Measurements from ENCODE around the gene TSPAN16. TPM values are rescaled to one million over a fixed set of nuclear protein-coding genes. Genes with fewer than 3 reads are reported as not detected.

The TSPAN16 gene
- total RNA-seq, 1 experiment from 2014 or later, result not detected

DNA sequence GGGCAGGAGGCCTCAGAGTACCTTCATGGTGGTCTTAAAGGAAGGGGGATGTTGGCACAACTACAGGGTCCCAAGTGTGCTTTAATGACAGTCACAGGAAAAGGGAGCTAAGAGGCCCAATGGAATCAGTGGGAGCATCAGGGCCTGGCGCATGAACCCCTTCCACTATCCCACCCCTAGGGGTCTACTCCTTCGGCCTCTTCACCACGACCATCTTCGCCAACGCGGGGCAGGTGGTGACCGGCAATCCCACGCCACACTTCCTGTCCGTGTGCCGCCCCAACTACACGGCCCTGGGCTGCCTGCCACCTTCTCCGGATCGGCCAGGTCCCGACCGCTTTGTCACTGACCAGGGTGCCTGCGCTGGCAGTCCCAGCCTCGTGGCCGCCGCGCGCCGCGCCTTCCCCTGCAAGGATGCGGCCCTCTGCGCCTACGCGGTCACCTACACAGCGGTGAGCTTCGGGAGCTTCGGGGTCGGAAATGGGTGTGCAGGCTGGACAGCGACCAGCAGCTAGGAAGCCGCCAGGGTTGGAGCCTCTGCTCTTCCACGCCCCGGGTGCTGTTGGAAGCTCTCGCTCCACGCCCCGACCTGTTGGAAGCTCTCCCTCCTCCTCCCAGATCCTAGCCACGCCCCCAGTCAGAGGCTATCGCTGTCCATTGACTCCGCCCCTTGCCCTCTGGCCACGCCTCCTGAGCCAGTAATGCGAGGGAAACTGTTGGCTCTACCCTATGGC lies 65.2 kb downstream of the TSPAN16 start:
- Mint-ChIP-seq H3K27ac (ENCODE audit: unreplicated experiment) (no peak overlapping the region), H3K9me3 (ENCODE audit: low read depth, unreplicated experiment) (no peaks in the 10 kb centered on the region), H3K36me3 (ENCODE audit: insufficient read depth, unreplicated experiment) (peaks cover 11% of the 10 kb centered on the region), H3K4me1 (ENCODE audit: low read depth, unreplicated experiment) (peaks cover 1% of the 10 kb centered on the region), H3K4me3 (ENCODE audit: low read depth, unreplicated experiment) (no peak overlapping the region), H3K27me3 (ENCODE audit: unreplicated experiment) (peaks cover 27% of the 10 kb centered on the region)
- no peak for DNase-seq
- no peak for TF ChIP-seq CTCF (IDR thresholded peaks at IDR 0.05; ENCODE audit: unreplicated experiment)
- CTCF ChIA-PET, result interaction anchor here (0.6 kb wide), 1 partner anchor 20 kb away, joined by 3 read pairs; no protein-coding TSS in a partner anchor
- no TSS peak for BruUV-seq (replicated peaks)
- intact Hi-C loops (cut with micrococcal nuclease; ENCODE audit: unreplicated experiment), result no loop called here

- H3K36me3 Mint-ChIP-seq (ENCODE audit: insufficient read depth, unreplicated experiment), result peaks cover 11% of the 10 kb centered on the region
- intact Hi-C loops (cut with micrococcal nuclease; ENCODE audit: unreplicated experiment), result no loop called here
- H3K27ac Mint-ChIP-seq (ENCODE audit: unreplicated experiment), result no peak overlapping the region
- no peaks in the 10 kb centered on the region for H3K4me1 Mint-ChIP-seq (ENCODE audit: low read depth, unreplicated experiment)
- H3K4me3 Mint-ChIP-seq (ENCODE audit: low read depth, unreplicated experiment), result no peak overlapping the region
- DNase-seq, result no peak
- BruUV-seq (replicated peaks), result no TSS peak
- no peaks in the 10 kb centered on the region for H3K9me3 Mint-ChIP-seq (ENCODE audit: low read depth, unreplicated experiment)
- no peak for TF ChIP-seq CTCF (IDR thresholded peaks at IDR 0.05; ENCODE audit: unreplicated experiment)
- H3K27me3 Mint-ChIP-seq (ENCODE audit: unreplicated experiment), result peaks cover 24% of the 10 kb centered on the region
- CTCF ChIA-PET, result interaction anchor here (0.6 kb wide), 1 partner anchor 19 kb away, joined by 3 read pairs; no protein-coding TSS in a partner anchor
Measured at GRCh38 chr19:11361771-11362731, 66.1 kb downstream of the TSPAN16 start.

GRCh38 chr19:11363881-11364280 lies 67.9 kb downstream of the TSPAN16 start:
- Mint-ChIP-seq H3K4me3 (ENCODE audit: low read depth, unreplicated experiment) (no peak overlapping the region), H3K27ac (ENCODE audit: unreplicated experiment) (no peak overlapping the region), H3K4me1 (ENCODE audit: low read depth, unreplicated experiment) (no peaks in the 10 kb centered on the region), H3K9me3 (ENCODE audit: low read depth, unreplicated experiment) (no peaks in the 10 kb centered on the region), H3K36me3 (ENCODE audit: insufficient read depth, unreplicated experiment) (peaks cover 11% of the 10 kb centered on the region), H3K27me3 (ENCODE audit: unreplicated experiment) (peaks cover 11% of the 10 kb centered on the region)
- DNase-seq, result no peak
- intact Hi-C loops (cut with micrococcal nuclease; ENCODE audit: unreplicated experiment), result no loop called here
- TF ChIP-seq CTCF (IDR thresholded peaks at IDR 0.05; ENCODE audit: unreplicated experiment), result no peak
- BruUV-seq (replicated peaks), result no TSS peak
- CTCF ChIA-PET, result no interaction called here

DNA sequence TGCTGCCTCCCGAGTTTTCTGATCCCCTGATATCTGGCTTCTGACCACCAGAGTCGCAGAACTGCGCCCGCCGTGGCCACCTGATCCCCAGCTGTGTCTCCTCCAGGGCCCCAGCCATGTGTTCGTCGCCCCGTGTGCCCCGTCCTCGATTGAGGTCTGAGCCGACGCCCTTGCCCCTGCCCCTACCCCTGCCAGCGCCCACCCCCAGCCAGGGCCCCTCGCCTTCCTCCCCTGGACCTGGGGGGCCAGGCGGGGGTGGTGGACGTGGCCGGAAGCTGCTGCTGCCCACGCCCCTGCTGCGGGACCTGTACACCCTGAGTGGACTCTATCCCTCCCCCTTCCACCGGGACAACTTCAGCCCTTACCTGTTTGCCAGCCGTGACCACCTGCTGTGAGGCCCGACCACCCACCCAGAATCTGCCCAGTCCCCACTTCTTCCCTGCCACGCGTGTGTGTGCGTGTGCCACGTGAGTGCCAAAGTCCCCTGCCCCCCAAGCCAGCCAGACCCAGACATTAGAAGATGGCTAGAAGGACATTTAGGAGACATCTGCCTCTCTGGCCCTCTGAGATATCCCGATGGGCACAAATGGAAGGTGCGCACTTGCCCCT lies 68.4 kb downstream of the TSPAN16 start:
- H3K9me3 Mint-ChIP-seq (ENCODE audit: low read depth, unreplicated experiment), result no peaks in the 10 kb centered on the region
- no peak overlapping the region for H3K4me3 Mint-ChIP-seq (ENCODE audit: low read depth, unreplicated experiment)
- no TSS peak for BruUV-seq (replicated peaks)
- H3K27ac Mint-ChIP-seq (ENCODE audit: unreplicated experiment), result no peak overlapping the region
- CTCF ChIA-PET, result no interaction called here
- TF ChIP-seq CTCF (IDR thresholded peaks at IDR 0.05; ENCODE audit: unreplicated experiment), result no peak
- peaks cover 6% of the 10 kb centered on the region for H3K27me3 Mint-ChIP-seq (ENCODE audit: unreplicated experiment)
- H3K36me3 Mint-ChIP-seq (ENCODE audit: insufficient read depth, unreplicated experiment), result peaks cover 11% of the 10 kb centered on the region
- no peak for DNase-seq
- intact Hi-C loops (cut with micrococcal nuclease; ENCODE audit: unreplicated experiment), result no loop called here
- H3K4me1 Mint-ChIP-seq (ENCODE audit: low read depth, unreplicated experiment), result no peaks in the 10 kb centered on the region

Measured in Calu3 (cell line).